ENCODE data around the gene SLC35C1. TPM values are rescaled to one million over a fixed set of nuclear protein-coding genes. Genes with fewer than 3 reads are reported as not detected.
"Not testable (repeated sequence)": the region's sequence is repeated elsewhere in the genome, so short reads cannot be mapped to it uniquely, and the experiment has no call there.

Gene SLC35C1
- total RNA-seq, 4 donors from 2014 or later = 28.8 to 62.3 (median 44.4) TPM

- Histone ChIP-seq H3K4me1 (no peaks in the 10 kb centered on the region), H3K27me3 (no peaks in the 10 kb centered on the region), H3K36me3 (no peaks in the 10 kb centered on the region), H3K4me3 (no peak overlapping the region), H3K9me3 (no peaks in the 10 kb centered on the region), H3K27ac (no peak overlapping the region)
- in situ Hi-C loops (cut with MboI; ENCODE audit: low pct_ligation_motif_present in 1 of 4, low pct_unique_long_range_greater_than_20kb in 1 of 4, low sequenced_read_pairs in 3 of 4) (no loop called here), intact Hi-C loops (cut with DNase I; ENCODE audit: low total_unique reads) (no loop called here)
- 84 to 100% methylated on average over 1 to 6 of the region's 6 CpGs for WGBS, 2 donors (ENCODE audit: low coverage in 1 of 2)
- TF ChIP-seq POLR2A (IDR thresholded peaks at IDR 0.05) = no peak
- TF ChIP-seq POLR2AphosphoS5 (IDR thresholded peaks at IDR 0.05) = no peak
- no peak for TF ChIP-seq CTCF (IDR thresholded peaks at IDR 0.05)
- no peak for TF ChIP-seq EP300 (IDR thresholded peaks at IDR 0.05; ENCODE audit: low read depth)
- no peak for DNase-seq
These were observed 14.1 kb downstream of the SLC35C1 start for GRCh38 chr11:45818961-45819605.

- in situ Hi-C loops (cut with MboI; ENCODE audit: low pct_ligation_motif_present in 1 of 4, low pct_unique_long_range_greater_than_20kb in 1 of 4, low sequenced_read_pairs in 3 of 4) = no loop called here
- WGBS, 2 donors (ENCODE audit: low coverage in 1 of 2) = 94 to 100% methylated on average over 4 to 5 of the region's 5 CpGs
These were observed 15.4 kb downstream of the SLC35C1 start for GRCh38 chr11:45820211-45820857.

GRCh38 chr11:45826492-45826891, 21.5 kb downstream of the SLC35C1 start:
- H3K4me1 ChIP-seq; DNase-seq; H3K36me3 ChIP-seq; intact Hi-C loops (cut with DNase I; ENCODE audit: low total_unique reads); H3K9me3 ChIP-seq; H3K27me3 ChIP-seq; H3K27ac ChIP-seq; H3K4me3 ChIP-seq; in situ Hi-C loops (cut with MboI; ENCODE audit: low pct_ligation_motif_present in 1 of 4, low pct_unique_long_range_greater_than_20kb in 1 of 4, low sequenced_read_pairs in 3 of 4): not testable (repeated sequence)
- 46% methylated on average over 7 of the region's 7 CpGs; no CpG with 5 or more reads in 1 of the 2 donors for WGBS, 2 donors (ENCODE audit: low coverage in 1 of 2)

More at GRCh38 chr11:45820211-45820857, 15.4 kb downstream of the SLC35C1 start:
- DNase-seq = no peak
- Histone ChIP-seq H3K4me3 (no peak overlapping the region), H3K4me1 (no peaks in the 10 kb centered on the region), H3K27me3 (no peaks in the 10 kb centered on the region), H3K27ac (no peak overlapping the region), H3K9me3 (no peaks in the 10 kb centered on the region), H3K36me3 (no peaks in the 10 kb centered on the region)
- intact Hi-C loops (cut with DNase I; ENCODE audit: low total_unique reads) = no loop called here
- TF ChIP-seq EP300 (IDR thresholded peaks at IDR 0.05; ENCODE audit: low read depth) = no peak
- no peak for TF ChIP-seq POLR2A (IDR thresholded peaks at IDR 0.05)
- TF ChIP-seq POLR2AphosphoS5 (IDR thresholded peaks at IDR 0.05) = no peak
- TF ChIP-seq CTCF (IDR thresholded peaks at IDR 0.05) = no peak

- no peak for DNase-seq
- no peaks in the 10 kb centered on the region for H3K4me1 ChIP-seq
- no peak for TF ChIP-seq POLR2AphosphoS5 (IDR thresholded peaks at IDR 0.05)
- no peak overlapping the region for H3K27ac ChIP-seq
- 95 to 100% methylated on average over 3 to 4 of the region's 4 CpGs for WGBS, 2 donors (ENCODE audit: low coverage in 1 of 2)
- no peak overlapping the region for H3K4me3 ChIP-seq
- no peaks in the 10 kb centered on the region for H3K36me3 ChIP-seq
- intact Hi-C loops (cut with DNase I; ENCODE audit: low total_unique reads) (no loop called here), in situ Hi-C loops (cut with MboI; ENCODE audit: low pct_ligation_motif_present in 1 of 4, low pct_unique_long_range_greater_than_20kb in 1 of 4, low sequenced_read_pairs in 3 of 4) (no loop called here)
- H3K27me3 ChIP-seq = no peaks in the 10 kb centered on the region
- H3K9me3 ChIP-seq = no peaks in the 10 kb centered on the region
These were observed 22.2 kb downstream of the SLC35C1 start for GRCh38 chr11:45827123-45827522.

- Histone ChIP-seq H3K36me3 (no peaks in the 10 kb centered on the region), H3K9me3 (no peaks in the 10 kb centered on the region), H3K4me1 (no peaks in the 10 kb centered on the region), H3K4me3 (no peak overlapping the region), H3K27ac (no peak overlapping the region), H3K27me3 (no peaks in the 10 kb centered on the region)
- TF ChIP-seq POLR2AphosphoS5 (IDR thresholded peaks at IDR 0.05) (no peak), POLR2A (IDR thresholded peaks at IDR 0.05) (no peak), EP300 (IDR thresholded peaks at IDR 0.05; ENCODE audit: low read depth) (no peak), CTCF (IDR thresholded peaks at IDR 0.05) (no peak)
- intact Hi-C loops (cut with DNase I; ENCODE audit: low total_unique reads) = no loop called here
- no peak for DNase-seq
- 77 to 78% methylated on average over 4 of the region's 4 CpGs for WGBS, 2 donors (ENCODE audit: low coverage in 1 of 2)
- in situ Hi-C loops (cut with MboI; ENCODE audit: low pct_ligation_motif_present in 1 of 4, low pct_unique_long_range_greater_than_20kb in 1 of 4, low sequenced_read_pairs in 3 of 4) = no loop called here
These were observed 24.0 kb downstream of the SLC35C1 start for GRCh38 chr11:45828996-45829395.
